ENCODE data around the gene CEP164.
"Not testable (repeated sequence)": the region's sequence is repeated elsewhere in the genome, so short reads cannot be mapped to it uniquely, and the experiment has no call there.

The CEP164 gene

DNA sequence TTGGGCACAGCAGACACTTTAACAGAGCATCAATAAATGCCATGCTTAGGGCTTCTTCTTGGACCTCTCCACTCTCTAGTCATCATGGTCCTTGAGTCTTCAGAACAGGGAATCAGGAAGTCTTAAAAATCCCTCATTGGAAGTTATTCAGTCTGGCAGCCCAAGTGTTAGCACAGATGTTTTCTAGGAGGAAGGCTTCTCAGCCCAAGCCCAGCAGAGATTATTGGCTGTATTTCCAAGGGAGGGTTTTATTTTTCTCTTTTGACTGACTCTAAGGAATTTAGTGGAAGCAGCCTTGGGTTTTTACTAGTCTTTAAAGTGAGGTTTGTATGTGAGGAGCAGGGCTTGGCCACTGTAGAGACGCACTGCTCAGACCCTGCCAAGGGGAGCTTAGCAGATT, 41.9 kb downstream of the CEP164 start:
- no peak for DNase-seq

DNA sequence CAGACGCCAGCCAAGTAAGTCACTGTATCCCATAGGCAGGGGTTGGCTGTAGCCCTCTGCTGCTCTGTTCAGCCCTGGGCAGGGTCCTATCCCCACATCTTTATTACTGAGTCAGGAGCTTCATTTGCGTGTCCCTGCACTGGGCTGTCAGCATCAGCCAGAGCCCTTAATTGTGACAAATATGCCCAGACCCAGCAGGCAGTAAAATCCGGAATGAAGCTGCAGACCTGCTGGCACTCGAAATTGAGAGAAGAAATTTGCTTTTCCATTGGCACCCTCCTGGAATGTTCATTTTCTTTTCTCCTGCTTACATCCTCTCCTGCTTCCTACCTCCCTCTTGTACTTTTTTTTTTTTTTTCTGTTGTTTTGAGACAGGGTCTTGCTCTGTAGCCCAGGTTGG, 43.8 kb downstream of the CEP164 start:
- no peak for DNase-seq

DNA sequence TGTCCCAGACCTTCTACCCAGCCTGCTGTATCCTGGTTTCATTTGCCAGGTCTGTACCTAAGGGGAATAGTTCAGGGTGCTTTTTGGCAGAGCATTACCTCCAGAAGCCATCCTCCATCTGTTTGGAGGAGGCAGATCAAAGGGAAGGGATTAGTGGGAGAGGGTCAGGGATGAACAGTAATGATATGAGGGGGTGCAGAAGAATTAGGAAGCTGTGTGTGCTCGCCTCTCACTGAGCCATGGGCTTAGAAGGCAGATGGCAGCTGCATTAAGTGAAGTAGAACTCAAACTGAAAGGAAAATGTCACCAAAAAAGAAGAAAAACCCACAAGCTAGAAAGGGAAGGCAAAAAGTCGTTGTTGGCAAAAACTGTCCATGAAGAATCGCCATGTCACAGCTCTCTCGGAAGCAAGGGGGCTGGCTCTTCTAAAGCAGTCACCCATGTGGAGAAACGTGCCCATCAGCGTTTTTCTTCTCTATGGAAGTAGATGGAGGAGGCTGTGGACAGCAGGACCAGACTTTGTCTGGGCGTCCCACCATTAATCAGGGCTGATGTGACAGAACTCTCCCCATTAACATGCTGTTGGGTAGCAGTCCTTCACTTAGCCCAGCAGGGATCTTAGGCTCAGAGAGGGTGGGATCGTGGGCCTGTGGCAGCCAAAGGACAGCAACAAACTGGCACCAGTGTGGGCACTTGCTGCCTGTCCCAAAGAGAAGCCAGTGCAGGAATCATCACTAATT, 46.8 kb downstream of the CEP164 start:
- no peak for DNase-seq

DNA sequence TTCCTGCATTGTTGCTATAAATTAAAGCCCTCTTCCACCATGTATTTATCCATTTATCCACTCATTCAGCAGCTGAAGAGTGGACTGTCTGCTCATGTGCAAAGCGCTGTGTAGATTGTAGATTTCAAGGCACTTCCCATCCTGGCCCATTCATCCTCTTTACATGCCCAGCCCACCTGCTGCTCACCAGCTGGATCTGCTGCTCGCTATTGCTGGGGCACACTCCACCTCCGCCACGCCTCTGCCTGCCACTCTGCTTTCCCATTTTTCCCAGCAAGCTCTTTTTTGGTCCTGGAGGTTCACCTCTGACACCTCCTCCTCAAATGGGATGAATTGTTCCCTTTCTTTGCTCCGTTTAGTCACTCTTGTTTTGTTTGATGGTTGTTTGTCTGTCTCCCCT, 48.3 kb downstream of the CEP164 start:
- DNase-seq: no peak

DNA sequence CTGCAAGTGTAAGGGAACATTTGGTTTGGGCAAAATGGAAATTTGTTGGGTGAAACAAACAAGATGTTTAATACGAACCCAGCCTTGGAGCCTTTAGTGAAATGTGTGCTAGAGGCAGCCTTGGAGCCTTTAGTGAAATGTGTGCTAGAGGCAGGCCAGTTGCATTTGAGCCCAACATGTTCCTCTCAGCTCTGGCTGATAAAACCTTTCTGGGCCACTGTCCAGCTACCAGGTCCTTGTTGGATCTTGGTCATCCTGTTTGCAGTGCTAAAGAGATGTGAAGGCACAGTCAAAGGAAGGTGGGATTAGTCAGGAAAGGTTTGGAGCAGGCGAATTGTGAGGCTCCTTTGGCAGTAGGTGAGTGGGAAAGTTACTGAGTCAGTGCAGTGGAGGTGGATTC, 48.9 kb downstream of the CEP164 start:
- no peak for DNase-seq

DNA sequence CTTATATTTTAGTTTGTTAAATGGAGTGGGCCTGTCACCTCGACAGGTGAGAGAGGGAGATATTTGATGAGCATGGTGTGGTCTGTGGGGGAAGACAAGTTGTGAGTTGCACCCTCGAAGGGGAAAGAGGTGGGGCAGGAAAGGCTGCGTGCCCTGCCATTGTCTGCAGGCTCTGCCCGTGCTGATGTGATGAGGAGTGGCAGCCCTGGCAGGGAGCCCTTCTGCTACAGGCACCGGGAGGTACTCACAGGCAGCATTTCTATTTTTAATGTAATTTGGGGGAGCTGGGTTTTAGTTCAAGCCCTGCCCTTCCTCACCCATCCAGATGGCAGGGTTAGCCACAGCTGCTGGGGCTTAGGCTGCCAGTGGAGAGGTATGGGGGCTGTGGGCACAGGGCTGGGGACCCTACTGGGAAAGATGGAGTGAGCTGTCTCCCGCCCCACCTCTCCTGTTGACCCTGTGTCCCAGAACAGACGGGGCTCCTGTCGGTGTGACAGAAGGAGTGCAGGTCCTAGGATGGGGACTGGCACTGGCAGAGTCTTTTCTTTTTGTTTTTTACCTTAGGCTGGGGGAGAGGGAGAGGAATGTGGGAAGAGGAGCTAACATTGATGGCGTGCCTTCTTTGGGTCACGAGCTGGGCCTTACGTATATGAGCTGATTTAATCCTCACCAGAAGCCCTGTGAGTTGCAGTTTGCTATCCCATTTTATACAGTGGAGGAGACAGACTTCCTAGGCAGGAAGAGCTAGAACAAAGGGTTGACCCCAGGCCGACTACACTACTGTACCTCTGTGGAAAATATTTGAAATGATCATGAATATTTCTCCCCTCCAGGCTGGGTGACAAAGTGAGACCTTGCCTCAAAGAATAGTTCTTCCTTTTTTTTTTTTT, 51.6 kb downstream of the CEP164 start:
- DNase-seq: no peak

DNA sequence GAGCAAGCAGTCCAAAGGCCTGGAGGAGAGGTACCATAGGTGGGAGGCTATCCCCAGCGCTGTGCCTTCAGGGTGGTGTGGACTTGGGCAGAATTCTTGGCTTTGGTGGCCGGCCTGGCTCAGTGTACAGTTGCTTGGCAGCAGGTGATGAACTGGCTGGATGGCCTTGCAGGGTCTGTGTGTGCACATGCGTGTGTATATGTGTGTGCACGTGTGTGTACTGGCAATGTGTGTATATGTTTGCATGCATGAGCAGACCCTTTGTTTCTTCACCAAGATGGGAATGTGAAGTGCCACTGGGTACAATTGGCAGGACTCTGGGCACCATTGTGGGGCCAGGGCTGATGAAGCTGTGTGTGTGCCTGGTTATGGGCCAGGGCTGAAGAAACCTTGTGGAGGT, 53.0 kb downstream of the CEP164 start:
- DNase-seq: no peak

DNA sequence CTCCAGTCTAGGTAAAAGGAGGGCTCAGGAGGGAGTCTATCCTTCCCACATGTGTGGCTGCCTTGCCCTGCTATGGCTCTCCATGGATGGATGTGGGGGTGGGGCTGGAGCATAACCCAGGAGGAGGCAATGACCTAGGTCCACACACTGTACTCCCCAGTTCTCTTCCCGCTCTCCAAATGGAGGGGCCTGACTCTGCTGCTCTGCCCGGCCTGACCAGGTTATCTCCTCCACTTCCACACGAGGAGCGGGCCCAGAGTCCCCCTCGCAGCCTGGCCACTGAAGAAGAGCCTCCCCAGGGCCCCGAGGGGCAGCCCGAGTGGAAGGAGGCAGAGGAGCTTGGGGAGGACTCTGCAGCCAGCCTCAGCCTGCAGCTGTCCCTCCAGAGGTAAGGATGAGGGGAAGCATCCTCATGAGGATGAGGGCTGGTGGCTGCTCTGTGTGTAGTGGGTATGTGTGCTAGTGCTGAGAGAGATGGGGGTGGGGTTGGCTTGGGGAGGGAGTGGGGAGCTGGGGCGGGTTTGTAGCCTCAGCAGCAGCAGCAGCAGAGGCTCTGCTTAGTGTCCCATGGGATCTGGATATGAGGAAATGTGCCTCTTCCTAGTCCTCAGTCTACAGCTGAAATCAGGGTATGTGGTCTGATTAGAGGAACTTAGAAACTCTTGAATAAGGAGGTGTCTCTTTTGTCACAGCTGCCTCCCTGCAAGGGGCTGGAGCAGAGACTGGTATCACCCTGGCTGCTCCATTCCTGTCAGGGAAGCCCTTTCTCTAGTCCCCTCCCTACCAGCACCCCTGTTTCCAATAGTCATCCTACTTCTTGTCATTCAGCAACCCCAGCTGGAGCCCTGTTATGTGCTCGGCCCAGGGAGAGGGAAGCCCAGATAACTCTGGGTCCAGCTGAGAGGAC, 54.1 kb downstream of the CEP164 start:
- no peak for DNase-seq

DNA sequence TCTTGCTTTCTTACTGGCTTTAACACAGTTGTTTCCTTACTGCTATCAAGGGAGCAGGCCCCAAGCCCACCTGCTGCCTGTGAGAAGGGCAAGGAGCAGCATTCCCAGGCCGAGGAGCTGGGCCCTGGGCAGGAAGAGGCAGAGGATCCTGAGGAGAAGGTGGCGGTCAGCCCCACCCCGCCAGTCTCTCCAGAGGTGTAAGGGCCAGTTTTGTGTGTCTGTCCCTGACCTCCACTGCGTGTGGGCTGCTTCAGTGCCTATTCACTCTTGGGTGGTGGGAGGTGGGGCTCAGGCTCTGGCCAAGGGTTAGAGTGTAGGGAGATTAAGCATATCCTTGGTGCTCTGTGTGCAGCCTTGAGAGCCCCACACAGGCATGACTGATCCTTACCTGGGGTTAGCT, 55.1 kb downstream of the CEP164 start:
- no peak for DNase-seq

DNA sequence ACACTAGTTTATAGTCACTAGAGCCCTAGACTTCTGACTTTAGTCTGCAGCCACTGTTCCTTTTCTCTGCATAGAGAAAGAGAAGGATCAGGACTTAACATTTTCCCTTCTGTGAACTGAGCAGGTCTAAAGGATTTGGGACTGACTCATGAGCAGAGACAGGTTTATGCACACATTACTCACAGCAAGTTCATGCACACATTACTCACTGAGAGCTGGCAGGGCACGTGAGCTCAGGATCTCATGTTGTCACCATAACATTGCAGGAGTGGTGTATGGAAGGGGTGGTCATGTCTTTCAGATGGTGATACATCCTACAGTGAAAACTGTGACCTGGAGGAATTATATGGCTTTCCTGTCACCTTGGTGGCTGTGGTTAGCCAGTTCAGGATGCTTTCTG, 56.4 kb downstream of the CEP164 start:
- no peak for DNase-seq

DNA sequence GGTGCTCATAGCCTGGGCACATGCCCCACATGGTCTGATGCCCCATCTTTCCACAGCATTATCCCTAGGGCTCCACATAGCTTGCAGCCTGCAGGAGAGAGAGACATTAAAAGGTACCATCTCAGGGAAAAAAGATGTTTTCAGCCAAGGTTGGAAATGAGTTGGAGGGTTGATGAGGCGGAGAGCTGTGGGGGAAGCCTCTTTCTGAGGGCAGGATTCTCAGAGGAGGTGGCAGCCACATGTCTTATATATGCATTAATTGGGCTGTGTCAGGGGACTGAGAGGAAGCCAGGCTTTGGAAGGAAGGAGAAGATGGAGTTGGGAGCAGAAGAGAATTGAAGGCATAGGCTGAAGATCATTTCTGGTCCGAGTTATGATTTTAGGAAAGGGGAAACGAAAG, 57.8 kb downstream of the CEP164 start:
- DNase-seq: no peak

DNA sequence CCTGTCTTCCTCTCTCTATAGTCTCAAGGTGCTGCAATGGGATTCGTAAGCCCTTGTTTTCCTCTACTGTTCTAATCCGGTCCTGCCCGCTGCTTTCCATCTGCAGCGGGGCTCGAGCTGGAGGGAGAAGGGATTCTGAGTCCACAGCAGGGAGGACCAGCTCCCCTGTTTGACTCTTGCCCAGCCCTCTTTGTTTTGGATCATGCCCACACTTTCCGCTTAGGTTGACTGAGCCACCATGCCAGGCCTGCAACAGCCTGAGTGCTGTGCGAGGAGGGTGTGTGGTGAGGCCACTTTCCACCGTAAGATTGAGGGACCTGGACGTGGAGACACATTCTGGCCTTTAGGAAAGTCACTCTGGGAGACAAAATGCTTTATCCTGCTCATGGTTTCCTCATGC, 58.3 kb downstream of the CEP164 start:
- DNase-seq: no peak

DNA sequence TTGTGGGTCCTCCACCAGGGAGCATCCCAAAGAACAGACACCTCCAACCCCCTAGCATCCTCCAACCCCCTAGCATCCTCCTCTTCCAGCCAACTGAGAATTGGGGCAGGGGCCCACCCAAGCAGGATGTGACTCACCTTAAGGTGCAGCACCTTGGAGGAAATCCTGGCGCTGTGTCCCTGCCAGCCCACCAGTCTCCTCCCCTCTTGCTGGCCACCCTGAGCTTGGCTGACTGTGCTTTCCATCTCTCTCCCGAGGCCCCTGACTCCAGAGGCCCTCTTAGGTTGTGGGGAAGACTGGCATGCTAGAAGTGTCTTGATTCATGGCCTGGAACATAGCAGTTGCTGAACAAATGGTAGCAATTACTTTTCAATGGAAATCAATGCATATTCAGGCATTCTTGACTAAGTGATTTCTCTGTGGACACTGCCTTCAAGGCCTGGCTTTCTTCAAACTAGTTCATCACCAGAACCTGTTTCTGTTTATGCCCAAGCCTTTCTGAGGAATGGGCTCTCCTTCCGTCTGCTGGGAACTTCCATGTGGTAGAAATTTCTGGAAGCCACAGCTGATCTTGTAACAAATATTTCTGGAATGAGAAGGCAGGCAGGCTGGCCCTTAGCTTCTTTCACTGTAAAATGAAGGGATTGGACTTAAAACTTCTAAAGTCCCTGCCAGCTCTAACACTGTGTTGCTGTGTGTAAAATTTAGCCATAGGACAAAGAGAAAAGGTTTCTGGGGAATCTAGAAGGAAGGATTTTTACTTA, 60.5 kb downstream of the CEP164 start:
- no peak for DNase-seq

DNA sequence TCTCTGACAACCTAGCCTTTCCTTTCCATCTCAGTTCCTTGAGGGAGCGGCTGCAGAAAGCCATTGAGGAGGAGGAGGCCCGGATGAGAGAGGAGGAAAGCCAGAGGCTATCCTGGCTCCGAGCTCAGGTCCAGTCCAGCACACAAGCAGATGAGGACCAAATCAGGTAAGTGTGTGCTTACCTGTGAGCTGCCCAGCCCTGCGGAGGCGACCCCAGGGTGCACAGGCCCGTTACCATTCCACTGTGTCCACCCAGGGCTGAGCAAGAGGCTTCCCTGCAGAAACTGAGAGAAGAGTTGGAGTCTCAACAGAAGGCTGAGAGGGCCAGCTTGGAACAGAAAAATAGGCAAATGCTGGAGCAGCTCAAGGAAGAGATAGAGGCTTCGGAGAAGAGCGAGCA, 63.1 kb downstream of the CEP164 start:
- no peak for DNase-seq

DNA sequence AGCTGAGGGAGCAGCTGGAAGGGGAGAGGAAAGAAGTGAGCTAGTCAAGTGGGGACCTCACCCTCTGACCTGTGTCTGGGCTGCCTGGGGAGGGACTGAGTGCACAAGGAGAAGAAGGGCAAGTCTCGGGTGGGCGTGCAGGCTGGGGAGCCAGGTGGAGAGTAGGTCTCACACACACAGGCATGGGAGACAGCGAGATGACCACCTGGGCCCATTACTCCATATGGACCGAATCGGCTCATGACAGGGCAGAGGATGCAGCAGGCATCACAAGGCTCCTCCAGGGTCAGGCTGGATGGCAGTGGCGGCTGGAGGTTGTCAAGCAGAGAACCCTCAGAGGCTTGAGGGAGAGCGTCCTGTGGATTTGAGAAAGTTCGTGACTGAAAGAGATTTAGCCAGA, 63.5 kb downstream of the CEP164 start:
- no peak for DNase-seq

DNA sequence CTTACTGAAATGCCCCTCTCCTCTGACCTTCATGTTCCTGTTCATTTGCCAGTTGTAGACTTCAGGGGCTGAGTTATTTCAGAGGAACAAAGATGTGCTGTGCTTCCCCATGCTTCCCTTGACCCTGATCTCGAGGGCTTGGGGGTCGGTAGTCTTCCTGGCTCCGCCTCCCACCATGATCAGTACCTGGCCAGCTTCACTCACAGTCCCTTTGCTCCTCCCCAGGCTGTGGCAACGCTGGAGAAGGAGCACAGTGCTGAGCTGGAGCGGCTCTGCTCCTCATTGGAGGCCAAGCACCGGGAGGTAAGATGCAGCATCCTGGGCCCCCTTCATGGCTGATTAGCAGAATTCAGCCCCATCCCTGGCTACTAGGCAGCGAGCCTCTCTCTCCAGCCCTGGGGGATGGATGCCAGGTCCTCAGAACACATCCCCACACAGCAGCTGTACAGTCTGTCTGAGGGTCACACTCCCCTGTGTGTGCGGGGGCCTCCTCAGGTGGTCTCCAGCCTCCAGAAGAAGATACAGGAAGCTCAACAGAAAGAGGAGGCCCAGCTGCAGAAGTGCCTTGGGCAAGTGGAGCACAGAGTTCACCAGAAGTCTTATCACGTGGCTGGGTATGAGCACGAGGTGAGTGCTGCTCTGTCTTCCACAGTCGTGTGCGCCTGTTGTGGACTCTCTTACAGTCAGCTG, 64.5 kb downstream of the CEP164 start:
- DNase-seq: no peak

DNA sequence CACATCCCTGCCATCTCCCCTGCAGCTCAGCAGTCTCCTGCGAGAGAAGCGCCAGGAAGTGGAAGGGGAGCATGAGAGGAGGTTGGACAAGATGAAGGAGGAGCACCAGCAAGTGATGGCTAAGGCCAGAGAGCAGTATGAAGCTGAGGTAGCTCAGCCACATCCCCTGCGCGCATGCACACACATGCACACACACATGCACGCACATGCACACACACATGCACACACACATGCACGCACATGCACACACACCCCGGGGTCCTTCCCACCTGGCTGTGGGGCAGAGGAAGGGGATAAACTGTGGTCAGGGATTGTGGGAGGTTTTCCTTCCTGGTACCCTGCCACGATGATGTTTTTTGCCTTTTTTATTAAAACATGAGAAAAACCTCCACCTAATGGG, 65.3 kb downstream of the CEP164 start:
- DNase-seq: no peak

DNA sequence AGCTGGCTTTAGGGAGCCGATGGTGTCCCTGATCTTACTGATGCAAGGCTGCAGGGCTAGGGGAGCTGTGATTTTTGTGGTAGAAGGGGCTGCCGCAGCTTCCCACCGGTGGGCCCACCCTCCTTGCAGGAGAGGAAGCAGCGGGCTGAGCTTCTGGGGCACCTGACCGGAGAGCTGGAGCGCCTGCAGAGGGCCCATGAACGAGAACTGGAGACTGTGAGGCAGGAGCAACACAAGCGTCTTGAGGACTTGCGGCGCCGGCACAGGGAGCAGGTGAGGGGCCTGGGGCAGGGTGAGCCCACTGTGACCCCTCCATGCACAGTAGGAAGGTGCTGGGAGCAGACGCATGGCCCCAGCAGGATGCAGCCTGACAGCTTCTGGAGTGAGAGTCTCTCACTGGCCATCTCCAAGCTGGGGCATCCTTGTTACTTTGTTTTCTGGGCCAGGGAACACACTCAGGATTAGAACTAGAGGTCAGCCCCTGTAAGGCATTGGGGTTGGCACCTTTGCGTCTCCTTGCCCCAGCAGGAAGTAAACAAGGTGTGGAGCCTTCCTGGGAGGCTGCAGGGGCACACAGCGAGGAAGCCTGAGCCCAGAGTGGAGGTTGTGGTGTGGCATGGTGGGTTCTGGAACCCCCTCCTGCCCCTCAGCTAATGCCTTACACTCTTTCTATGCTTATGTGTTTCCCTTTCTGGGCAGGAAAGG, 66.7 kb downstream of the CEP164 start:
- DNase-seq: no peak

DNA sequence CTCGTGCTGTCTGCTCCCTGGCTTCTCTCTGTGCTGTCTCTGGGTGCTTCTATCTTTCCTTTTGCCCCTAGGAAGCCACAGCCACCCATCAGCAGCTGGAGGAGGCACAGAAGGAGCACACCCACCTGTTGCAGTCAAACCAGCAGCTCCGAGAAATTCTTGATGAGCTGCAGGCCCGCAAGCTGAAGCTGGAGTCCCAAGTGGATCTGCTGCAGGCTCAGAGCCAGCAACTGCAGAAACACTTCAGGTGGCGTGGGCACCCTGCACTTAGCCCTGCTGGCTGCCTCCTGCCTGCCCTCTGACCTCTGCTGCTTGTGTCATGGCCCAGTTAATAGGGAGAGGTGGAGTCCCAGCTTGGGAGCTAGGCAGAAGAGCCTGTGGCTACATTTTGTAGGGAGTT, 67.8 kb downstream of the CEP164 start:
- no peak for DNase-seq

DNA sequence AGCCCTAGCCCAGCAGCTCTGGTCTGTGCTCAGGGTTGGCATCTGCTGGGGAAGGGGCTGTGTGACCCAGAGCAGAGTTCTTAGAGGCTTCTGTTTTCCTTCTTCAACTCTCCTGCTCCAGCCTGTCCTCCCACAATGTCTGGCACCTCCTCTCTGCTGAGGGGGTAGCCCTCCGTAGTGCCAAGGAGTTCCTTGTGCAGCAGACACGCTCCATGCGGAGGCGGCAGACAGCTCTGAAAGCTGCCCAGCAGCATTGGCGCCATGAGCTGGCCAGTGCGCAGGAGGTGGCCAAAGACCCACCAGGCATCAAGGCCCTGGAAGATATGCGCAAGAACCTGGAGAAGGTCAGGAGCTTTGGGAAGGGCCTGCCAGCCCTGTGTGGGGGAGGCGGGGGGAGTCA, 69.3 kb downstream of the CEP164 start:
- DNase-seq: no peak

DNA sequence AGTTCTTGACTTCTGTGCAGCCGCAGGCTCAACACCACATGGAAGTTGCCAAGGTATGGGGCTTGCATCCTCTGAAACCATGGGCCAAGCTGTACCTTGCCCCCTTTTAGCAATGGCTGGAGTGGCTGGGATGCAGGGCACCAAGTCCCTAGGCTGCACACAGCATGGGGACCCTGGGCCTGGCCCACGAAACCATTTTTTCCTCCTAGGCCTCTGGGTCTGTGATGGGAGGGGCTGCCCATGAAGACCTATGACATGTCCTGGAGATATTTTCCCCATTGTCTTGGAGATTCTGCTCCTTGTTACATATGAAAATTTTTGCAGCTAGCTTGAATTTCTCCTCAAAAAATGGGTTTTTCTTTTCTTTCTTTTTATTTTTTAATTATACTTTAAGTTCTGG, 71.0 kb downstream of the CEP164 start:
- DNase-seq: not testable (repeated sequence)
